DND-41 (cell line): Measurements from ENCODE around the gene DIS3L.
"Not testable (repeated sequence)": the region's sequence is repeated elsewhere in the genome, so short reads cannot be mapped to it uniquely, and the experiment has no call there.

Experiments
- ATAC-seq: fragments of 200-7000 bp; cut with Tn5 transposase; 3 replicates; pipeline ENCODE4 v1.9.1; 2021; ENCODE audit warnings: low read depth; ENCODE audit not compliant: insufficient read depth
- DNase-seq: peaks from one replicate; pipeline ENCODE4 v3.0.0-alpha.2; 2020
- H2AFZ ChIP-seq: 2 replicates; pipeline ENCODE4 v1.6.0; 2012; ENCODE audit warnings: low read depth, low read length
- H3K27ac ChIP-seq: 2 replicates; pipeline ENCODE4 v1.5.1; 2012; ENCODE audit warnings: low read length, inconsistent platforms
- H3K27me3 ChIP-seq: fragments of 200-600 bp; sonication (generic); 2 replicates; pipeline ENCODE4 v1.6.0; 2012; ENCODE audit warnings: low read length, mild to moderate bottlenecking, inconsistent platforms; ENCODE audit not compliant: insufficient read depth, poor library complexity
- H3K36me3 ChIP-seq: 2 replicates; pipeline ENCODE4 v1.5.1; 2012; ENCODE audit warnings: low read length, inconsistent platforms; ENCODE audit not compliant: insufficient read depth
- H3K4me1 ChIP-seq: 2 replicates; pipeline ENCODE4 v1.5.1; 2012; ENCODE audit warnings: mild to moderate bottlenecking, low read length; ENCODE audit not compliant: insufficient read depth
- H3K4me2 ChIP-seq: 2 replicates; pipeline ENCODE4 v1.6.0; 2012; ENCODE audit warnings: mild to moderate bottlenecking, moderate library complexity, low read length, inconsistent platforms; ENCODE audit not compliant: insufficient read depth
- H3K4me3 ChIP-seq, 2 experiments: fragments of 200-600 bp in 1 of 2; shearing (Covaris generic) in 1 of 2; 2 replicates each; pipeline ENCODE4 v1.5.1; 2012 to 2016; ENCODE audit warnings: inconsistent platforms in 2 of 2, low read length in 2 of 2, mild to moderate bottlenecking in 2 of 2, low read depth in 1 of 2, moderate library complexity in 1 of 2
- H3K79me2 ChIP-seq: 2 replicates; pipeline ENCODE4 v1.6.0; 2012; ENCODE audit warnings: low read length, inconsistent platforms; ENCODE audit not compliant: insufficient read depth
- H3K9ac ChIP-seq: 2 replicates; pipeline ENCODE4 v1.6.0; 2012; ENCODE audit warnings: low read depth, mild to moderate bottlenecking, inconsistent platforms, low read length, moderate library complexity
- H3K9me3 ChIP-seq: 2 replicates; pipeline ENCODE4 v1.5.1; 2012; ENCODE audit warnings: low read length, moderate library complexity, mild to moderate bottlenecking, inconsistent platforms; ENCODE audit not compliant: insufficient read depth, severe bottlenecking
- H4K20me1 ChIP-seq: 2 replicates; pipeline ENCODE4 v1.6.0; 2012; ENCODE audit warnings: low read length; ENCODE audit not compliant: insufficient read depth
- CTCF ChIP-seq: IDR thresholded peaks from 2 replicates; pipeline ENCODE4 v1.5.1; 2012; ENCODE audit warnings: borderline replicate concordance, low read length, moderate library complexity, mild to moderate bottlenecking; ENCODE audit not compliant: poor library complexity, severe bottlenecking; ENCODE audit errors: extremely low read depth
- EZH2 ChIP-seq: IDR thresholded peaks from 3 replicates; pipeline ENCODE4 v1.6.1; 2012; ENCODE audit warnings: borderline replicate concordance, low read depth, mild to moderate bottlenecking, moderate library complexity, low read length, inconsistent platforms; ENCODE audit not compliant: severe bottlenecking

DIS3L gene

GRCh38 chr15:66374179-66374578 is 80.8 kb downstream of the DIS3L start:
- Histone ChIP-seq H3K4me1 (peaks cover 29% of the 10 kb centered on the region), H4K20me1 (no peaks in the 10 kb centered on the region), H2AFZ (no peak overlapping the region), H3K9me3 (no peaks in the 10 kb centered on the region), H3K4me3 (no peak overlapping the region), H3K4me2 (no peak overlapping the region), H3K36me3 (no peaks in the 10 kb centered on the region), H3K27ac (no peak overlapping the region), H3K27me3 (no peaks in the 10 kb centered on the region), H3K9ac (no peak overlapping the region), H3K79me2 (peaks cover 4% of the 10 kb centered on the region; the same call in 1 of the 2 replicates)
- TF ChIP-seq CTCF (no peak), EZH2 (no peak)
- DNase-seq (no peak), ATAC-seq (no peak)

- Histone ChIP-seq H3K9me3 (no peaks in the 10 kb centered on the region), H3K9ac (no peak overlapping the region), H3K27ac (no peak overlapping the region), H4K20me1 (no peaks in the 10 kb centered on the region), H3K79me2 (peaks cover 10% of the 10 kb centered on the region; the same call in 1 of the 2 replicates), H3K4me3 (no peak overlapping the region), H3K4me2 (no peak overlapping the region), H3K27me3 (no peaks in the 10 kb centered on the region), H3K36me3 (peaks cover 4% of the 10 kb centered on the region; the same call in 1 of the 2 replicates), H3K4me1 (no peaks in the 10 kb centered on the region), H2AFZ (no peak overlapping the region)
- DNase-seq (no peak), ATAC-seq (no peak)
- no peak for TF ChIP-seq EZH2
- TF ChIP-seq CTCF, result no peak
These were observed 85.6 kb downstream of the DIS3L start for GRCh38 chr15:66378814-66379430.

GRCh38 chr15:66381376-66381775 is 88.0 kb downstream of the DIS3L start:
- H3K9ac ChIP-seq, ATAC-seq, H3K9me3 ChIP-seq: not testable (repeated sequence)

More at GRCh38 chr15:66381376-66381775, 88.0 kb downstream of the DIS3L start:
- H4K20me1 ChIP-seq, H3K27ac ChIP-seq, H3K4me3 ChIP-seq, DNase-seq, H3K36me3 ChIP-seq, H3K27me3 ChIP-seq, H3K4me2 ChIP-seq, H2AFZ ChIP-seq: not testable (repeated sequence)
- H3K79me2 ChIP-seq, result peaks cover 28% of the 10 kb centered on the region
- peaks cover 15% of the 10 kb centered on the region for H3K4me1 ChIP-seq
